Stimulated activated CD4-positive, alpha-beta T cell treated with anti-CD3 and anti-CD28 coated beads, Interleukin-12 subunit alpha, Interleukin-12 subunit beta, amount 100 ng/mL, for 4 hours (primary cell): Measurements from ENCODE around the gene RANBP3.

ENCODE experiments used
- DNase-seq: peaks from one replicate; pipeline ENCODE4 v3.0.0-alpha.2; 2020

The RANBP3 gene

DNA sequence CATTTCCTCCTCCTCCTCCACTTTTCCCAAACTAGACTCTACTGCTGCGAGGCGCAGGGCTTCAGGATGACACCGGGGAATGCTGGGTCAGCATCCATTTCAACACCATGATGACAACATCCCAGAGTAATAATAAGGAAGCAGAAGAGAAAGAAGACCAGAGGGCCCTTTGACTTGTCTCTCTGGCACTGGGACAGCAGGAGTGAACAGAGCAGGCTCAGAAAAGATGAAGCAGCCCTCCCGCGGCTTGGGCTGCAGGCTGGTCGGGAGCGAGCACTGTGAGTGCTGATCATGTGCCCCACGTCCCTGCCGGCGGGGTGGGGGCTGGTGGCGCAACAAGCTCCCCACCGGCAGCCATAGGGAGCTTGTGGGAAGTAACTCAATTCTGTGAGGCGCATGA lies 30.5 kb downstream of the RANBP3 start:
- DNase-seq = no peak

DNA sequence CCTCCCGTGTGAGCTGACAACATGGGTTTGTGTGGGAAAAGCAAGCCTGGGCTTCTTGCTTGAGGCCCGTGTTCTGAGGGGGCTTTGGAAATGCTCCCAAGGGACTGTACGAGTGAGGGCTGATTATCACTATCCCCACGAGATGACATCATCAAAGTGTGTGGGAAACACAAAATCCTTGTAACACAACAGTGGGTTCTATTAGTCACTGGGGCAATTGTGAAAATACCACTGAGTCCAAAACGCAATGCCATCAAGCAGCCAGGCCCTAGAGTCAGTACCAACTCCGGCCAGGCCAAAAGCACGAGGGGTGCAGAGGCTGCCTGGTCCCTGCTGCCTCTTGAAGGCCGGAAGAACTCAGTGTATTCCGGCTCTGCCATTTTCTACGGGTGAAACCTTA lies 34.3 kb downstream of the RANBP3 start:
- DNase-seq = no peak

DNA sequence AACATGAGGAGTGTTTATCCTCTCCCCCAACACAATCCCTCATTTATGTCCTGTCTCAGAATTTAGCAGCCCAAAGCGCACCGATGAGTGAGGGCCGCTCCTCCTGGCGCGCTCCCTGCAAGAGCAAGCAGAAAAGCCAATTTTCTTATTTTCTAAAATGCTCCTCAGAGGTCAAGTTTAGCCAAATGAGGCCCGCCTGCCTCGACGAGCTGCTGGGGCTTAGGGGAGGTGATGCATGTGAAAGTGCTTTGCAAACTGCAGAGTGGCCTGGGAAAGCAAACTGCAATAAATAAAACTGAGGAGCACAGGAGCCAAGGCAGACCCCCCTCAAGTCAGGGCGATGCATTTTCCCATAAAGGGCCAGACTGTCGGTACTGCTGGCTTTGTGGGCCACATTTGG lies 34.9 kb downstream of the RANBP3 start:
- DNase-seq = no peak

DNA sequence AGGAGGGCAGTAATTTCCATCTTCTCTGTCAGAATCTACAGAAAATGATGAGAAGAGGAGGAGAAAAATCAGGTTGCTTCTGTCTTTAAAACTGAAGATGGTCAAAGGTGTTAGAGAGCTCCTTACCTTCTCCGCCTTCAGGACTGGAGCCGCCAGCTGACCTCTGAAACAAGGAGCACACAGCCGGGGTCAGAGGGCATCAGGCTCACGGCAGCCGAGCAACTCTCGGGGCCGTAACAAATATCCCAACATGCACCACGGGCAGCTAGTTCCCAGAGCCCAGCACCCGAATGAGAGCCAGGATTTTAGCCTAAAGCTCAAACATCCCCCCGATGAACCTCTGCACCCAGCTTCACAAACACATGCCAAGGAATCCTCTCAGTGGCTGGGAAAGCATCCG lies 36.3 kb downstream of the RANBP3 start:
- no peak for DNase-seq

DNA sequence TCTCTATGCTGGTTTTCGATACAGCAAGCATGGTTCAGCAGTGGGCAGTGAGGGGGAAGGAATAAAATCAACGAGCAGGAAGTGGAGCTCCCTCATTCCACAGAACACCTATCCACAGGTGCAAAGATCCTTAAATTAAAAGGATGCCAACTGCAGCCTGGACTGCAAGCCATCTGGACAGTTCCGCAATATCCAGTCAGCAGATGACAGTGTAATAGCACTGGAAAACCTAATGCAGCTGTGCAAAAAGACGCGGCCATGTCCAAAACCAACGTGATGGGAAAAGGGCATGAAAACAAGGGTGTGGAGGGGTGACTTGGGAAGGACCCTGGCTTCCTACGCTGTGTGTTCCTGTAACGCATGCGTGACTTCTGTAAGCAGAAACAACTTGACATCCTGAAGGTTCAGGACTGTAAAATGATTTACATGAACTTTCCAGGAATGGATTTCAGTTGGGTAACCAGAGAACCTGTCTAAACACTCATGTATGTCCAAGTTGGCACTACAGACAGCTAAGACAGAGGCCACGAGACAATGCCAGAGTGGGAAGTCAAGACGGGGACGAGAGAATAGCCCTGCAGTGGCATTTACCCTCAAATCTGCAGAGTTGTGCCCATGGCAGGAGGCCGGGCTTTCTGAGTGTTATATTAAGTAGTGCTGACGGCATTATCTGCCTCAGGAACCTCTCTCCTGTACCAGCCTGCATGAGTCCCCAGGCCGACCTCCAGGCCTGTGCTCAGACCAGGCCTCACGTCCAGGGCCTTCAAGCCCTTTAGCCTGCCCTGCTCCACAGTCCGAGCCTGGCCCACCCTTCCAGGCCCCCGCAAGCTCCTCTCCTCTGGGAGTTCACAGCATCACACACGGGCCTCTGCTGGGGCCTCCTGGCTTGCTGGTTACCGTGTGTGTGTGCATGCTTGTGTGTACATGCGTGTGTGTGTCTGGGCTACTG lies 37.4 kb downstream of the RANBP3 start:
- DNase-seq = no peak

DNA sequence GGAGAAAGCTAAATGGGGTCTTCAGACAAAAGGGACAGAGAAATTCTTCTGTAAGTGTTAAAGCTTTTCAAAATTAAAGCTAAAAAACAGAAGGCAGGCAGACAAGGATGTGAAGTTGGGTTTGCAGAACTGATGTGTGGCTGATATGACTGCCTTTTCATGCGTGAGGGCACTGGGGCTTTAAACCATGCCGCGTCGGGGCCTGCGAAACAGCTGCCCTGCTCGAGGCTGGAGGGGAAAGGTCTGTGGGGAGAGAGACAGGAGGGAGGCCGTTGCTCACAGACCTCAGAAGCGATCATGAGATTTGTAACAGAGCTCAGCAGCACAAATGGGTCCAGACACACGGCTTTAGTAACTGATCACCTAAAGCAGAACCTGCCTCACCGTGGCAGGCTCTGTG lies 40.4 kb downstream of the RANBP3 start:
- DNase-seq = no peak

DNA sequence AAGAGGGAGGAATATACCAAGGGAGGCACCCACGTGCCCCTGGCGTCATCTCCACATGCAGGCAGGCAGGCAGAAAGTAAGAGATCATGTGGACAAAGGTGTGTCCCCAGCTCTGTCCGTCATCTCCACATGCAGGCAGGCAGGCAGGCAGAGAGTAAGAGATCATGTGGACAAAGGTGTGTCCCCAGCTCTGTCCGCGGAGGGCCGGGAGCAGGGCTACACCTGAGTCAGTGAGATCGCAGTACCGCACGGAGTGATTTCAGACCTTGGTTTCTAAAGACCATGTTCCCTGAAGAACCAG lies 41.7 kb downstream of the RANBP3 start:
- DNase-seq = no peak

DNA sequence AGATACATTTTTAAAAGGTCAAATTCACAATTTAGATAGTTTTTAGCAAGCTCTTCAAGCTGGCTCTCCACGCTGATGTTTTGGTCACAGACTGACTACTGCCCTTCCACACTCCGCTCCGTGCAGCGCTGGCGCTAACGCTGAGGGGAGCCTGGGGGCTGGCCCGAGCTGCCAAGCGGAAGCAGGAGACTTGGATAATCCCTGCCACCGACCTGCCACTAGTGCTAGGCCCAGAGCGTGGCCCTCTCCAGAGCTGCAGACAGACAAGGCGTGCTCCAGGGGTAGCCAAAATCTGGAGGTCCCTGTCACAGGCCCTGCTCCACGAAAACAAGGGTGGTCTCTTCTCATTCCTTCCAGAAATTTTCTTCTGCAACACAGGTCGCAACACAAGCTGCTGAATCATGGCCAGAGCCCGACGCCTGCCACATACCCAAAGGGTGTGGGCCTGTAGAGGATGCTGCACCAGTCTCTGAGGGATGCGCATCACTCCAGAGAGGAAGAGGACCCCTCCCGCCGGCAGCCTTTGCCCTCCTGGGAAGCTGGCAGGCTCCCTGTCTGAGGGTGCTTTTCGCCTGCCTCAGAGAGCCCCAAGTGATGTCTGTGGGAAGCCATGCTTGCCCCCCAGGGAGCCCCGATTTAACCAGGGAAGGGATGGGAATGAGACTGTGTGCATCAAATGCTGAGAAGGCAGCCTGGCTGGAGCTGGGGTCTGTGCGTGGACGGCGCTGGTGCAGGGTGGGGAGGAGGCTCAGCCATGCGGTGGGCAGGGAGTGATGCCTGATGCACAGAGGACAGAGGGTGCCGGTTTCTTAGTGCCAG lies 42.3 kb downstream of the RANBP3 start:
- DNase-seq = no peak

DNA sequence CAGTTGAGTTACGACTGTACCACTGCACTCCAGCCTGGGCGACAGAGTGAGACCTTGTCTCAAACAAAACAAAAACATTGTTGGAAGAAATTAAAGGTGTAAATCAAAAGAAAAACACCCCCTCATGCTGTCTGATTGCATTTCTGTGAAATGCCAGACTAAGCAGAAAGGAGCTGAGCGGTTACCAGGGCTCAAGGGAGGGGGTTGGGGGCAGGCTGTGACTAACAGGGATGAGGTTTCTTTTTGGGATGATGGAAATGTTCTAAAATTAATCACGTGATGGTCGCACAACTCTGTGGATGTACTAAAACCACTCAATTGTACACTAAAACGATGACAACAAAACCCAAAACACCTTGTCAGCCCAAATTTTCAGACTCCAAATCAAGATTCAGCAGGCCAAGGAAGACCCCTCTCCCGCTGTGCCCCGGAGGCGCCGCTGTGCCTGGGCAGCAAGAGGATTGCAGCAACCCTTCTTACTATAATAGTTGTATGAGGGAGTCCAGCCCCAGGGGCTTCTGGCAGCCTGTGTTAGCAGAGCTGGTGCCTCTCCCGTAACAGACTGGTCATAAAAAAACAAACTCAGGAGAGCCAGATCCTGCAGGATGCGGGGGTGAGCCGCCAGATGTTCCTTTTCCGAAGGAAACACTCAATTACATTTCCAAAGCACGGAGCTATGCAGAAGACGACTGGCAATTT lies 43.0 kb downstream of the RANBP3 start:
- DNase-seq = no peak

DNA sequence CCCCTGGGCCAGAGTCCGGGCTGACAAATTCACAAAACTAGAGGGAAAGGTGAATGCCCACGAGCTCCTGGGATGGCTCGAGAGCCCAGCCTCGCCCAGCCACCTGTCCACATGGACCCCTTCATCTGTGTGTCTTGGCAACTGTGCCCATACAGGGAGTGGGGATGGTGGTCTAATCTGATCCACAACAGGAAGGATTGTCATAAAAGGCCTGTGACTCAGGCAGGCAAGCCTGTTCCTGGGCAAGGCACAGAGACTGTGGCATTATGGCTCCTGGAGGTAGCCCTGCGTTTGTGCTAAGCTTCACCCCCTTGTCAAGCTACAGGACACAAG lies 43.9 kb downstream of the RANBP3 start:
- DNase-seq = no peak

DNA sequence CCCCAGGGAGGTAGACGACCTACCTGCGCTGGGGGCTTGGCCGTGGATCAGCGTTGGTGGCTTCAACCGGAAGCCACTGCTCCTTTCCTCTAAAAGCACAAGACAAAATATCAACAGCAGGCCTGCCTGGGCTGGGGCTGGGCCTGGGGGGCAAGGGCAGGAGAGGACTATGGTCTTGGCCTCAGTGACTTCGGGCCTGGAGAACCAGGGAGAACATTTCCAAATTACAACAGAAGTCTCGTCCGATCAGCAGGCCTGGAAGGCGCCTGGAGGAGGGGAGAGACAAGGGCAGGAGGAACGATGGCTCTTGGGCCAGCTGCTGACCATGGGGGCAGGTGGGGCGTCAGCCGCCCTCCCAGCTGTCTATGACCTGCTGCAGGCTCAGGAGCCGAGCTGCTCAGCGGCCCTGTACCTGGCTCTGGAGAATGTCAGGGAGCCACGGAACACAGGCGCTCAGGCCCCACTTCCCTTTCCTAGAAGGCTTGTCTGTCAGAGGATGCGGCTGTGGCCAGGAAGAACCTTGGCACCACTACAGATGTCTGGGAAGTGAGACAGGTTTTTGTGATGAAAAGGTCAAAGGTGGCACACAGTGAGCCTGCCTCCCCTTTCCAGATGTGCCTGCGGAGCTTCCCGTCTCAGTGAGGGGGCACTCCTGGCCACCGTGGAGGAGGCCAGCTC lies 44.4 kb downstream of the RANBP3 start:
- no peak for DNase-seq

DNA sequence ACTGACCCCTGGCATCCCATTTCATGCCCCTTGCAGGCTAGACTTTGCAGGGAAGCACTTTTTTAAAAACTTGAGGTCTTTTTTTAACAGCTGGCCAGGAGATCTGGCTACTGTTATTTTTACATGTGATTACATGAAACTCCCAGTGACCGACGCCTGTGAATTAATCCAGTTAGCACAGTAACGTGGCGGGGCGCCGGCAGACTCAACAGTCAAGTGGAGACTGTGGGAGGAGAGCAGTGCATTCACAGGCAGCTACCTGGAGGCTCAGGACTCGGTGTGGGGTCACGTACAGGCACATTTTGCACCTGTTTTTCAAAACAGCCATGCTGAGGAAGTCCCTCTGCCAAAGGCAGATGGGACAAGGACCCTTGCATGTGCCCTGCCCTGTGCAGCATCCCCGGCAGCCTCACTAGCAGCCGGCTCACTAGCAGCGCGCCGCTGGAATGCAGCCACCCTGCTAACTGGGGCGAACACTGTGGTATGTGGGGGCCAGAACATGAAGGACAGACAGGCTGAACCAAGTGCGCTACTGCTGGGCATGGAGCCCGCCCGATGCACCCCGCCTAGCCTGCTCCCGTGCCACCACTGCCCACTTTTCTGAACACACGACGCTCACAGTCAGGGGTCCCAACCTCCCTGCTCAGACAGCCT lies 45.2 kb downstream of the RANBP3 start:
- no peak for DNase-seq

DNA sequence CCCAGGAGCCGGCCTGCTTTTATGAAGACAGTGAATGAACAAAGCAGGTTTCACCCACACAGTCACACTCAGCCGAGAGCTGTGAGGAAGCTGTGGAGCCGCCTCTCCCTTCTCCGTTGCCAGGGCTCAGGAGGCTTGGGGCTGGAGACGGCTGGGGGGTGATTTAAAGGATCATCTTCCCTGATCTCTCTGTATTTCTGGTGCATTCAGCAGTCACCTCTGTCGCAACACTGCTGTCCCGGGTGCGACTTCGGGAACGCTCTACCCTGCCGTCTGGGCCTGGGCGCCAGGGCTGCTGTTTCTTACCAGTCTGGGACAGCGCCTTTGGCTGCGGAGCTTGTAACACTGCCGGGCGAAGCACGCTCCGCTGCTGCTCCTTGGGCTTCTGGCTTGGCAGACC lies 45.8 kb downstream of the RANBP3 start:
- no peak for DNase-seq

DNA sequence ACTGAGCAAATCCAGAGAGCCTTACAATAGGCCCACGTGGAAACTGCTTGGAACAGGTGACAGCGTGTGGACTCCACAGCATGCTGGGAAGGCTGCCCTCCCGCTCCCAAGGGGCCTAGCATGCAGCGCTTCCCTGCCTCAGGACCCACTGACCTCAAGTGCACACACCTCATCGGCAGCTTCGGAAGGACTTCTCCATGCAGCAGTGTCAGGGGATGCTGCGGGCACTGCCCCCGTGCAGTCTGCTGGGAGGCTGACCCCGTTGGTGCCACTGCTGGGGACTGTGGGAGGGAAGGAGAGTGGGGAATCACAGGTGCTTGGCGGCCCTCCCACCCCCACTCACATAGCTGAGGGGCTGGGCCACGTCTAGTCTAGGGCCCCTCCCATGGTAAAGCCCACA lies 46.7 kb downstream of the RANBP3 start:
- no peak for DNase-seq

DNA sequence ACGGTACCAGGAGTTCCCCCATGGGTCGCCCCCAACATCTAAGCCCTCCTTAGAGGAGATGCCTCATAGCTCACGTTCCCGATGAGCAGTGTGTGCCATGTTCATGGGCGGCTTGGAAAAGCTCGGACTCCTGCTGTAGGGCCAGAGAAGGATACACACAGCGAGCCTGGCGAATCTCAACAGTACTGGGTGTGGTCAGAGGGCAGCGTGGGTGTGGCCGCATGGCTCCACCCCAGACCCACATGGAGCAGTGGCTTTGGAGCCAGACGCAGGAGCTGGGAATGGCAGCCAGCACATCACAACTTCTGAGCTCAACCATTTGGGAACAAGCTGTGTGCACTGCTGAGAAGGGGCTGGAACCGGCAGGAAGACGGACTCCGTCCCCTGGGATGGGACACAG lies 48.3 kb downstream of the RANBP3 start:
- no peak for DNase-seq

DNA sequence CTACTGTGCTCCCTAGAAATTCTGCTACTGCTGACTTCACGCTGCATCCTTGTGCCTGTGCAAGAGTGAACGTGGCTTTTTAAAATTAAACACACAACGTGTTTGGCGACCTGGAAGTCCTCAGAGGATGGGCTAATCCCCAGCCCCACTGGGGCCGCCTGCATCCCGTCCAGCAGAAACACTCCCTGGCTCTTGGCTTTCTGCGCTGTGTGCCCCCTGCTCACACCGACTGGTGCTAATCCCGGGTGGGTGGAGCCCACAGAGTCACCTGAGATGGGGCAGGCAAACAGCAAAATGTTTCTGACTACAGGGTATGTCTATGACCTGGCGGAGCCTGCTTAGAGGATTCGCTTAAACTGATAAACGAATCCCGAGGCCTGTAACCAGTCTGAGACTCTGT lies 48.8 kb downstream of the RANBP3 start:
- DNase-seq = no peak

DNA sequence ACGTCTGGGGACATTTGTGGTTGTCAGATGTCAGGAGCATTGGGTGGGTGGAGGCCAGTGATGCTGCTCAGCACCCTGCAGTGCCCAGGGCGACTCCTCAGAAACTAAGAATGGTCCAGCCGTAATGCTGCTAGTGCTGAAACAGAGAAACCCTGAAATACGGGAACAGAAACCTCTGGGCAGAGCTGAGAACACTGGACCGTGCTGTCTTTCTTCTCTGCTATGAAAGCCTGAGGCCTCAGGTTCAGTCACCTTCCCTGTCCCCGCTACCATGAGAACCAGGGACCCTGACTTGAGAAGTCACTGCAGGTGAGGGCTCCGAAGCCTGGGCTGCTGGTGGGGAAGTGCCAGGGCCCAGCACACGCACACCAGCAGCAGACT lies 50.5 kb downstream of the RANBP3 start:
- DNase-seq = no peak

DNA sequence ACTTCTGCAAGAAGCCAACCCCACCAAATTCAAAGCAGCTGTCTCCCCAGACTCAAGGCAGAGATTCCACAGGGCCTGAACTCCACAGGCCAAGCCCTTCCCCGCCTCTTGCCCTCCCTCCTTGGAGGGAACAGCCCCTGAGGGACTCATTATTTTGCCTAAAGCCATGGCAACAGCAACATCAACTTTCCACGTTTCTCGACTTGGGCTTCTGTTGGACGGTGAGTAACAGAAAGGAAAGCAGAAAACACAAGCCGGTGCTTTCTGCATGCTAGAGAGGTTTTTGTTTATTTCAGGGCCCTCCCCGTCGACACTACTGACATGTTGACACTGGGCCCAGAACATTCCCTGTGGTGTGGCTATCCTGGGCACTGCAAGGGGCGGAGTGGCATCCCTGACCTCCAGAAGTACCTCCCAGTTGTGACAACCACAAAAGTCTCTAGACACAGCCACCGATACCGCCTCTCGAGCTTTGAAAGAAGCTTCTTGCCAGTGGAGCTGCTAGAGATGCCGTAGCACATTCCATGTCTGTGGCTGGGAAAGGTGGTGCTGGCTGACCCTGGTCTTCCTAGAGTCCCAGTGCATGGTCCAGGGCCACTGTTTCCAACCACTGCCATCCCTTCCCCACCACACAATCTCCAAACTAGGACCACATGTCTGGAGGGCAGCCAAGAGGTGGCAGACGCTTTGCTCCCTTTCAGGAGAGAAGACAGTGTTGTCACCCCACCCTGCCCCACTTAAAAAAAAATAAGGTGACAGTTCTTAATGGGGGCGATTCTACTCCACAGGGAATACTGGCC lies 51.1 kb downstream of the RANBP3 start:
- DNase-seq = no peak

DNA sequence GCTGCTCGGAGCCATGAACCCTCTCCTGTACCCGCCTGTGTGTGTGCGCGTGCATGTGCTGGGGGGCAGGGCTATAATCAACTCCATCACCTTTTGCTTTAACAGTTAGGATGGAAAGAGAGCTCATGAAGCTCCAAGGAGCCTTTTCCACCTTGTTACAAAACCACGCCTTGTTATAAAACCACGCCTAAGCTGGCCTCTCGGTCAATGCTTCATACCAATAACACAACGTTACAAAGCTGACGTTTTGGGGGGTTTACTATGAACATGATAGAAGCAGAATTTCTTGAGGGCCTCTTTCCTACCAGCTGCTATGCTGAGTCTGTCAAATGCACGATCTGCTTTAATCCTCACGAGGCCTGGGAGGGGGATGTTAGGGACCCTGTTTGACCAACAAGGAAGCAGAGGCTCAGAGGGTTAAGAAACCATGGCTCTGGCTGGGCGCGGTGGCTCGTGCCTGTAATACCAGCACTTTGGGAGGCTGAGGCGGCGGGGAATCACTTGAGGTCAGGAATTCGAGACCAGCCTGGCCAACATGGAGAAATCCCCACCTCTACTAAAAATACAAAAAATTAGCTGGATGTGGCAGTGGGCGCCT lies 52.0 kb downstream of the RANBP3 start:
- DNase-seq = no peak

DNA sequence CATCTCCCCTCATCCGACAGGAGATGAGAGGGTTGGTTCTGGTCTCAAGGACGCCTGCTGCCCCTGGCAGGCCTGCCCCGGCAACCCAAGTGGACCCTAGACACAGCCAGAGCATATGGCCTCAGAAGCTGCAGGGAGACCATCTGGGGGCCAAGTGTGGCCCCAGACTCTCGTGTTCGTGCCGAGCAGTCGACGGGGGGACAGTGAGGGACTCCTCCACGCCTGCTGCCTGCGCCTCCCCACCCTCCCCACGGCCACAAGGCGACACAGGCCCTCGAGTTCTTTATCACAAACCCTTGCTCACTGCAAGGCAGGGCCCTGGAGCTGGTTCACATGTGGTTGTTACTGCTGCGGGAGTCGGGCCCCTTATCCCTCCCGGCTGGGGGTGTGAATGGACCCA lies 54.6 kb downstream of the RANBP3 start:
- DNase-seq = no peak

DNA sequence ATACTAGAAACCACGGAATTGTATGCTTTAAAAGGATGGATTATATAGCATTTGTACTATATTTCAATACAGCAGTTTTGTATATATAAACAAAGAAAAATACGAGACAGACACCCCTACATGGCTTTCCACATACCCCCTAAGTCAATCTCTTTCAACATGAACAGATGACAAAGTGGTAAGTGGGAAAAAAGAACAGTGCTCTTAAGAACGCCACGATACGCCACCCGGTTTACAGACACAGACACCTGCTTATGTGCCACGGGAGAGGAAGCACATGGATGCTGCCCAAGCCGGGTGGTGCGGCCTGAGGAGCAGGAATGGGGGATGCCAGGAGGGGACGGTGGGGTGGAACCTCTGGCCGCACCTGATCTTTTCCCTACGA lies 55.8 kb downstream of the RANBP3 start:
- no peak for DNase-seq
